ENCODE results near the gene FOXO1. TPM values are rescaled to one million over a fixed set of nuclear protein-coding genes. Genes with fewer than 3 reads are reported as not detected.

The FOXO1 gene
- total and polyA plus RNA-seq, 2 of the 13 experiments (the other 11 are each of a cell fraction or from before 2014, with no cell fraction given) = 8.1 to 13.1 TPM

DNA sequence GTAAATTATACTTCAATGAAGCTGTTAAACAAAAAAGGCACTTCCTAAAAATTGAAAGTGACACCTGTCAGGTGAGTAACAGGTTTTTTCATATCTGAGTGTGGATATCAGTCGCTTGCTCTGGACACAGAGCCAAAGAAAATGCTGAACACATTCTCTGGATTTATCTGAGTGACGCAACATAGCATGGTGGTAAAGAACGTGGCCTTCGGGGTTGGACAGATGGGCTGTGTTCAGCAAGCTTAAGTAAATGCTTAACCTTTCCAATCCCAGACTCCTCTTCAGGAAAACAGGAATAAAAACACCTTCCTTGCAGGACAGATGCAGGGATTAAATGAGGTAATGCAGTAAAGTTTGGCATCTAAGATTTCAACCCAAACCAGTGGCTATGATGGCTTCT, 132.0 kb downstream of the FOXO1 start (continued):
- TF ChIP-seq, protein P1, sequence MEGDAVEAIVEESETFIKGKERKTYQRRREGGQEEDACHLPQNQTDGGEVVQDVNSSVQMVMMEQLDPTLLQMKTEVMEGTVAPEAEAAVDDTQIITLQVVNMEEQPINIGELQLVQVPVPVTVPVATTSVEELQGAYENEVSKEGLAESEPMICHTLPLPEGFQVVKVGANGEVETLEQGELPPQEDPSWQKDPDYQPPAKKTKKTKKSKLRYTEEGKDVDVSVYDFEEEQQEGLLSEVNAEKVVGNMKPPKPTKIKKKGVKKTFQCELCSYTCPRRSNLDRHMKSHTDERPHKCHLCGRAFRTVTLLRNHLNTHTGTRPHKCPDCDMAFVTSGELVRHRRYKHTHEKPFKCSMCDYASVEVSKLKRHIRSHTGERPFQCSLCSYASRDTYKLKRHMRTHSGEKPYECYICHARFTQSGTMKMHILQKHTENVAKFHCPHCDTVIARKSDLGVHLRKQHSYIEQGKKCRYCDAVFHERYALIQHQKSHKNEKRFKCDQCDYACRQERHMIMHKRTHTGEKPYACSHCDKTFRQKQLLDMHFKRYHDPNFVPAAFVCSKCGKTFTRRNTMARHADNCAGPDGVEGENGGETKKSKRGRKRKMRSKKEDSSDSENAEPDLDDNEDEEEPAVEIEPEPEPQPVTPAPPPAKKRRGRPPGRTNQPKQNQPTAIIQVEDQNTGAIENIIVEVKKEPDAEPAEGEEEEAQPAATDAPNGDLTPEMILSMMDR (CRISPR knock-in tag; IDR thresholded peaks at IDR 0.05) = no peak
- TF ChIP-seq FOXP1 (IDR thresholded peaks at IDR 0.05) = no peak
- TF ChIP-seq FOXP1 (CRISPR knock-in tag; IDR thresholded peaks at IDR 0.05) = no peak
- TF ChIP-seq, protein P2, sequence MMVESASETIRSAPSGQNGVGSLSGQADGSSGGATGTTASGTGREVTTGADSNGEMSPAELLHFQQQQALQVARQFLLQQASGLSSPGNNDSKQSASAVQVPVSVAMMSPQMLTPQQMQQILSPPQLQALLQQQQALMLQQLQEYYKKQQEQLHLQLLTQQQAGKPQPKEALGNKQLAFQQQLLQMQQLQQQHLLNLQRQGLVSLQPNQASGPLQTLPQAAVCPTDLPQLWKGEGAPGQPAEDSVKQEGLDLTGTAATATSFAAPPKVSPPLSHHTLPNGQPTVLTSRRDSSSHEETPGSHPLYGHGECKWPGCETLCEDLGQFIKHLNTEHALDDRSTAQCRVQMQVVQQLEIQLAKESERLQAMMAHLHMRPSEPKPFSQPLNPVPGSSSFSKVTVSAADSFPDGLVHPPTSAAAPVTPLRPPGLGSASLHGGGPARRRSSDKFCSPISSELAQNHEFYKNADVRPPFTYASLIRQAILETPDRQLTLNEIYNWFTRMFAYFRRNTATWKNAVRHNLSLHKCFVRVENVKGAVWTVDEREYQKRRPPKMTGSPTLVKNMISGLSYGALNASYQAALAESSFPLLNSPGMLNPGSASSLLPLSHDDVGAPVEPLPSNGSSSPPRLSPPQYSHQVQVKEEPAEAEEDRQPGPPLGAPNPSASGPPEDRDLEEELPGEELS (CRISPR knock-in tag; IDR thresholded peaks at IDR 0.05) = no peak
- no peak for TF ChIP-seq ZIK1 (CRISPR knock-in tag; IDR thresholded peaks at IDR 0.05; ENCODE audit: borderline replicate concordance, low read depth)
- no peak for TF ChIP-seq KLF9 (CRISPR knock-in tag; IDR thresholded peaks at IDR 0.05; ENCODE audit: low read depth)
- TF ChIP-seq, protein P3, sequence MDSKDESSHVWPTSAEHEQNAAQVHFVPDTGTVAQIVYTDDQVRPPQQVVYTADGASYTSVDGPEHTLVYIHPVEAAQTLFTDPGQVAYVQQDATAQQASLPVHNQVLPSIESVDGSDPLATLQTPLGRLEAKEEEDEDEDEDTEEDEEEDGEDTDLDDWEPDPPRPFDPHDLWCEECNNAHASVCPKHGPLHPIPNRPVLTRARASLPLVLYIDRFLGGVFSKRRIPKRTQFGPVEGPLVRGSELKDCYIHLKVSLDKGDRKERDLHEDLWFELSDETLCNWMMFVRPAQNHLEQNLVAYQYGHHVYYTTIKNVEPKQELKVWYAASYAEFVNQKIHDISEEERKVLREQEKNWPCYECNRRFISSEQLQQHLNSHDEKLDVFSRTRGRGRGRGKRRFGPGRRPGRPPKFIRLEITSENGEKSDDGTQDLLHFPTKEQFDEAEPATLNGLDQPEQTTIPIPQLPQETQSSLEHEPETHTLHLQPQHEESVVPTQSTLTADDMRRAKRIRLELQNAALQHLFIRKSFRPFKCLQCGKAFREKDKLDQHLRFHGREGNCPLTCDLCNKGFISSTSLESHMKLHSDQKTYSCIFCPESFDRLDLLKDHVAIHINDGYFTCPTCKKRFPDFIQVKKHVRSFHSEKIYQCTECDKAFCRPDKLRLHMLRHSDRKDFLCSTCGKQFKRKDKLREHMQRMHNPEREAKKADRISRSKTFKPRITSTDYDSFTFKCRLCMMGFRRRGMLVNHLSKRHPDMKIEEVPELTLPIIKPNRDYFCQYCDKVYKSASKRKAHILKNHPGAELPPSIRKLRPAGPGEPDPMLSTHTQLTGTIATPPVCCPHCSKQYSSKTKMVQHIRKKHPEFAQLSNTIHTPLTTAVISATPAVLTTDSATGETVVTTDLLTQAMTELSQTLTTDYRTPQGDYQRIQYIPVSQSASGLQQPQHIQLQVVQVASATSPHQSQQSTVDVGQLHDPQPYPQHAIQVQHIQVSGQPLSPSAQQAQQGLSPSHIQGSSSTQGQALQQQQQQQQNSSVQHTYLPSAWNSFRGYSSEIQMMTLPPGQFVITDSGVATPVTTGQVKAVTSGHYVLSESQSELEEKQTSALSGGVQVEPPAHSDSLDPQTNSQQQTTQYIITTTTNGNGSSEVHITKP (CRISPR knock-in tag; IDR thresholded peaks at IDR 0.05; ENCODE audit: low read depth) = no peak
- TF ChIP-seq, protein P4, sequence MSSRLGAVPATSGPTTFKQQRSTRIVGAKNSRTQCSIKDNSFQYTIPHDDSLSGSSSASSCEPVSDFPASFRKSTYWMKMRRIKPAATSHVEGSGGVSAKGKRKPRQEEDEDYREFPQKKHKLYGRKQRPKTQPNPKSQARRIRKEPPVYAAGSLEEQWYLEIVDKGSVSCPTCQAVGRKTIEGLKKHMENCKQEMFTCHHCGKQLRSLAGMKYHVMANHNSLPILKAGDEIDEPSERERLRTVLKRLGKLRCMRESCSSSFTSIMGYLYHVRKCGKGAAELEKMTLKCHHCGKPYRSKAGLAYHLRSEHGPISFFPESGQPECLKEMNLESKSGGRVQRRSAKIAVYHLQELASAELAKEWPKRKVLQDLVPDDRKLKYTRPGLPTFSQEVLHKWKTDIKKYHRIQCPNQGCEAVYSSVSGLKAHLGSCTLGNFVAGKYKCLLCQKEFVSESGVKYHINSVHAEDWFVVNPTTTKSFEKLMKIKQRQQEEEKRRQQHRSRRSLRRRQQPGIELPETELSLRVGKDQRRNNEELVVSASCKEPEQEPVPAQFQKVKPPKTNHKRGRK (CRISPR knock-in tag; IDR thresholded peaks at IDR 0.05) = no peak
- no peak for TF ChIP-seq ELF4 (CRISPR knock-in tag; IDR thresholded peaks at IDR 0.05; ENCODE audit: borderline replicate concordance)
- TF ChIP-seq ZBTB20 (CRISPR knock-in tag; IDR thresholded peaks at IDR 0.05; ENCODE audit: borderline replicate concordance, low read depth) = no peak
- TF ChIP-seq ZNF34 (CRISPR knock-in tag; IDR thresholded peaks at IDR 0.05; ENCODE audit: borderline replicate concordance) = no peak
- TF ChIP-seq, protein P5, sequence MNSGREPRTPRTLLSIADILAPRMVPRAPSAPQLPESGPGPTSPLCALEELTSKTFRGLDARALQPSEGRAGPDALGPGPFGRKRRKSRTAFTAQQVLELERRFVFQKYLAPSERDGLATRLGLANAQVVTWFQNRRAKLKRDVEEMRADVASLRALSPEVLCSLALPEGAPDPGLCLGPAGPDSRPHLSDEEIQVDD (CRISPR knock-in tag; IDR thresholded peaks at IDR 0.05; ENCODE audit: borderline replicate concordance) = no peak
- TF ChIP-seq, protein P6, sequence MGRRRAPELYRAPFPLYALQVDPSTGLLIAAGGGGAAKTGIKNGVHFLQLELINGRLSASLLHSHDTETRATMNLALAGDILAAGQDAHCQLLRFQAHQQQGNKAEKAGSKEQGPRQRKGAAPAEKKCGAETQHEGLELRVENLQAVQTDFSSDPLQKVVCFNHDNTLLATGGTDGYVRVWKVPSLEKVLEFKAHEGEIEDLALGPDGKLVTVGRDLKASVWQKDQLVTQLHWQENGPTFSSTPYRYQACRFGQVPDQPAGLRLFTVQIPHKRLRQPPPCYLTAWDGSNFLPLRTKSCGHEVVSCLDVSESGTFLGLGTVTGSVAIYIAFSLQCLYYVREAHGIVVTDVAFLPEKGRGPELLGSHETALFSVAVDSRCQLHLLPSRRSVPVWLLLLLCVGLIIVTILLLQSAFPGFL (CRISPR knock-in tag; IDR thresholded peaks at IDR 0.05) = no peak
- TF ChIP-seq ZNF883 (CRISPR knock-in tag; IDR thresholded peaks at IDR 0.05; ENCODE audit: not compliant biosample characterization) = no peak
- TF ChIP-seq ZFY (CRISPR knock-in tag; IDR thresholded peaks at IDR 0.05) = no peak
- TF ChIP-seq ZNF10 (CRISPR knock-in tag; IDR thresholded peaks at IDR 0.05; ENCODE audit: borderline replicate concordance, low read depth) = no peak
- TF ChIP-seq ZBTB21 (CRISPR knock-in tag; IDR thresholded peaks at IDR 0.05) = no peak
